Measurements from ENCODE around the gene AAMP. TPM values are rescaled to one million over a fixed set of nuclear protein-coding genes. Genes with fewer than 3 reads are reported as not detected.

AAMP gene
- total and polyA plus RNA-seq, 9 donors = 71.1 to 144 (median 106) TPM

DNA sequence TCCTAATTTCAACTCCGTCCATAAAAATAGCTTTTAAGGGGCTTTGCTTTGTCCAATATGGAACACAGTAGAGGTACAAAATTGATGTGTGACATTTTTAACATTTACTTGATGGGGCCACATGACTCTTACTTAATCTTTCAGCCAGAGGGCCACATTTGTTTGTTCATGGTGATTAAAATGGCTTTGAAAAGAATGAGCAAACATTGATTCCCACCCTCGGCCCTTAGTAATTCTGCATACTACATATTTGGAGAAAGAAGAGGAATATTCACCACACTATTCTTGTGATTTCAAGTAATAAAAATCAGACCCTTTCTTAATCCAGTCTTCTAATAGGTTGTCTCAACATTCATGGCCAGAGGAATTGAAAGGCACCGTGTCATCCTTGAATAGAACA lies 35.4 kb downstream of the AAMP start:
- DNase-seq = no peak
- H3K4me1 ChIP-seq (ENCODE audit: insufficient read depth) = peaks cover 16% of the 10 kb centered on the region
- no peaks in the 10 kb centered on the region for H3K27me3 ChIP-seq
- TF ChIP-seq POLR2A (IDR thresholded peaks at IDR 0.05) (no peak), EP300 (IDR thresholded peaks at IDR 0.05) (no peak)
- TF ChIP-seq, protein P1, sequence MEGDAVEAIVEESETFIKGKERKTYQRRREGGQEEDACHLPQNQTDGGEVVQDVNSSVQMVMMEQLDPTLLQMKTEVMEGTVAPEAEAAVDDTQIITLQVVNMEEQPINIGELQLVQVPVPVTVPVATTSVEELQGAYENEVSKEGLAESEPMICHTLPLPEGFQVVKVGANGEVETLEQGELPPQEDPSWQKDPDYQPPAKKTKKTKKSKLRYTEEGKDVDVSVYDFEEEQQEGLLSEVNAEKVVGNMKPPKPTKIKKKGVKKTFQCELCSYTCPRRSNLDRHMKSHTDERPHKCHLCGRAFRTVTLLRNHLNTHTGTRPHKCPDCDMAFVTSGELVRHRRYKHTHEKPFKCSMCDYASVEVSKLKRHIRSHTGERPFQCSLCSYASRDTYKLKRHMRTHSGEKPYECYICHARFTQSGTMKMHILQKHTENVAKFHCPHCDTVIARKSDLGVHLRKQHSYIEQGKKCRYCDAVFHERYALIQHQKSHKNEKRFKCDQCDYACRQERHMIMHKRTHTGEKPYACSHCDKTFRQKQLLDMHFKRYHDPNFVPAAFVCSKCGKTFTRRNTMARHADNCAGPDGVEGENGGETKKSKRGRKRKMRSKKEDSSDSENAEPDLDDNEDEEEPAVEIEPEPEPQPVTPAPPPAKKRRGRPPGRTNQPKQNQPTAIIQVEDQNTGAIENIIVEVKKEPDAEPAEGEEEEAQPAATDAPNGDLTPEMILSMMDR (IDR thresholded peaks at IDR 0.05) = no peak
- no peaks in the 10 kb centered on the region for H3K9me3 ChIP-seq
- H3K4me3 ChIP-seq = no peak overlapping the region
- no peak overlapping the region for H3K27ac ChIP-seq
- intact Hi-C loops (cut with DNase I) = no loop called here
- no peaks in the 10 kb centered on the region for H3K36me3 ChIP-seq
- WGBS, 3 donors = 61 to 63% (median 63%) methylated on average over 3 of the region's 3 CpGs

DNA sequence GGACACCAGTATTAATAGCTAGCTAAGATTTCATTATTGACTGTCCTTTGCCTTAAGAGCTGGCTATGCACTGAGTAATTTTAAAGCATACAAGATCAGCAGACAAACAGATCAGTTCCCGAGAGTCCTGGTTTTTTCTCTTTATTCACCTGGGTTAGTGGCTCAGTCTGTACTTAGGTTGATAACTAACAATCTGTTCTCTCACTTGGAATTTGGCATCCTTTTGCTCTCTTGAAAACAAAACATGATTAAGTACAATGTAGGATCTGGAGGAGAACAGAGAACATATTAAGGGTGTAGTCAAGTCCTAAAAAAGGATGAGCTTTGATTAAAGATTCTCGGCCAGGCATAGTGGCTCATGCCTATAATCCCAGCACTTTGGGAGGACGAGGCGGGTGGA lies 36.4 kb downstream of the AAMP start:
- Histone ChIP-seq H3K9me3 (no peaks in the 10 kb centered on the region), H3K4me1 (ENCODE audit: insufficient read depth) (peaks cover 12% of the 10 kb centered on the region), H3K27me3 (no peaks in the 10 kb centered on the region), H3K4me3 (no peak overlapping the region), H3K27ac (no peak overlapping the region), H3K36me3 (no peaks in the 10 kb centered on the region)
- 46 to 63% (median 58%) methylated on average over 4 of the region's 4 CpGs for WGBS, 3 donors
- intact Hi-C loops (cut with DNase I) = no loop called here
- TF ChIP-seq, protein P1 (IDR thresholded peaks at IDR 0.05) = no peak
- TF ChIP-seq EP300 (IDR thresholded peaks at IDR 0.05) (no peak), POLR2A (IDR thresholded peaks at IDR 0.05) (no peak)
- no peak for DNase-seq

DNA sequence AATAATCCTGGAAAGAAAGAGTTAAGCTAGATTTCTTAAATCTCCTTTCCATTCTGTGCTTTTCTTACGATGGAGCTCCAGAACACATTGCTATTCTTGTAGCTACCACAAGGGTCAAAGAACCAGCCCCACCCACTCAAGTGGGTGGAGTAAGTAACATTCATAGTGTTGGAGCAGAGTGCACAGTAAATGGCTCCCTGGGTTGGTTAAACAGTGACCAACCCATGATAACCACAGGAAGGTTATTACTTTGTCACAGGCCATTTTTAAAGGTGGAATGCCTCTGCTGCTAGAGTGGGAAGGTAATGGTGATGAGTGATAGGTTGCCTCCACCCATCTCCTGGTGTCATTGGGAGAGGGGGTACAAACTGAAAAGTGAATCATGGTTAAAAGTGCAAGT lies 39.1 kb downstream of the AAMP start:
- no peak for DNase-seq
- TF ChIP-seq EP300 (IDR thresholded peaks at IDR 0.05) (no peak), POLR2A (IDR thresholded peaks at IDR 0.05) (no peak)
- TF ChIP-seq, protein P1 (IDR thresholded peaks at IDR 0.05) = no peak
- WGBS, 3 donors = 0% methylated on average over 1 of the region's 1 CpG
- Histone ChIP-seq H3K4me1 (ENCODE audit: insufficient read depth) (peaks cover 14% of the 10 kb centered on the region), H3K4me3 (no peak overlapping the region), H3K27me3 (no peaks in the 10 kb centered on the region), H3K36me3 (no peaks in the 10 kb centered on the region), H3K9me3 (no peaks in the 10 kb centered on the region), H3K27ac (no peak overlapping the region)
- intact Hi-C loops (cut with DNase I) = no loop called here

DNA sequence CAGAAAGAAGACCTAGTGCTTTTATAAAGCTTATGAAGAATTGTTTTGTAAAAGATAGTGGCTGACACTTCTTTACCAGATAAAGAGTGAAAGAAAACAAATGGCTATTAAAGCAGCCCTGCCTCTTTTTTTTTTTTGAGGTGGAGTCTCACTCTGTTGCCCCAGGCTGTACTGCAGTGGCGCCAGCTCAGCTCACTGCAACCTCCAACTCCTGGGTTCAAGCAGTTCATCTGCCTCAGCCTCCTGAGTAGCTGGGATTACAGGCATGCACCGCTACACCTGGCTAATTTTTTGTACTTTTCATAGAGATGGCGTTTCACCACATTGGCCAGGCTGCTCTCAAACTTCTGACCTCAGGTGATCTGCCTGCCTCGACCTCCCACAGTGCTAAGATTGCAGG lies 40.1 kb downstream of the AAMP start:
- no peak for DNase-seq
- no peaks in the 10 kb centered on the region for H3K36me3 ChIP-seq
- WGBS, 3 donors = 54 to 66% (median 63%) methylated on average over 4 of the region's 4 CpGs
- no peaks in the 10 kb centered on the region for H3K9me3 ChIP-seq
- no peak overlapping the region for H3K4me3 ChIP-seq
- TF ChIP-seq POLR2A (IDR thresholded peaks at IDR 0.05) (no peak), EP300 (IDR thresholded peaks at IDR 0.05) (no peak)
- TF ChIP-seq, protein P1 (IDR thresholded peaks at IDR 0.05) = no peak
- peak overlapping the region in 1 of 2 donors; percentile 58 for H3K27ac ChIP-seq
- peaks cover 14% of the 10 kb centered on the region for H3K4me1 ChIP-seq (ENCODE audit: insufficient read depth)
- intact Hi-C loops (cut with DNase I) = no loop called here
- no peaks in the 10 kb centered on the region for H3K27me3 ChIP-seq
